GM06990 (cell line): ENCODE results near the gene CEND1.

Source experiments
- DNase-seq: peaks from one replicate; pipeline ENCODE4 v3.0.0-alpha.2; 2011; ENCODE audit not compliant: insufficient read length; ENCODE audit errors: extremely low read depth
- H3K27me3 ChIP-seq: replicated peaks from 2 replicates; pipeline ENCODE4 v1.6.0; 2011; ENCODE audit warnings: low read length; ENCODE audit not compliant: control insufficient read depth, insufficient read depth
- H3K36me3 ChIP-seq: 2 replicates; pipeline ENCODE4 v1.5.1; 2011; ENCODE audit warnings: low read length; ENCODE audit not compliant: control insufficient read depth, insufficient read depth
- H3K4me3 ChIP-seq: replicated peaks from 2 replicates; pipeline ENCODE4 v1.5.1; 2011; ENCODE audit warnings: low read depth, mild to moderate bottlenecking, control low read depth, low read length
- TF ChIP-seq, protein P1 (sequence below): IDR thresholded peaks from 2 replicates; pipeline ENCODE4 v1.5.1; 2011; ENCODE audit warnings: low read length, control low read depth, mild to moderate bottlenecking, inconsistent platforms; ENCODE audit not compliant: insufficient read depth, poor library complexity, severe bottlenecking

CEND1 gene

GRCh38 chr11:832529-833113 lies 42.7 kb upstream of the CEND1 start, which contains the start of gene CD151:
Gene CD151, plus strand, starts transcription at chr11:832952. Its CDS starts 3,118 bp downstream, at chr11:836070.
- TF ChIP-seq, protein P1, sequence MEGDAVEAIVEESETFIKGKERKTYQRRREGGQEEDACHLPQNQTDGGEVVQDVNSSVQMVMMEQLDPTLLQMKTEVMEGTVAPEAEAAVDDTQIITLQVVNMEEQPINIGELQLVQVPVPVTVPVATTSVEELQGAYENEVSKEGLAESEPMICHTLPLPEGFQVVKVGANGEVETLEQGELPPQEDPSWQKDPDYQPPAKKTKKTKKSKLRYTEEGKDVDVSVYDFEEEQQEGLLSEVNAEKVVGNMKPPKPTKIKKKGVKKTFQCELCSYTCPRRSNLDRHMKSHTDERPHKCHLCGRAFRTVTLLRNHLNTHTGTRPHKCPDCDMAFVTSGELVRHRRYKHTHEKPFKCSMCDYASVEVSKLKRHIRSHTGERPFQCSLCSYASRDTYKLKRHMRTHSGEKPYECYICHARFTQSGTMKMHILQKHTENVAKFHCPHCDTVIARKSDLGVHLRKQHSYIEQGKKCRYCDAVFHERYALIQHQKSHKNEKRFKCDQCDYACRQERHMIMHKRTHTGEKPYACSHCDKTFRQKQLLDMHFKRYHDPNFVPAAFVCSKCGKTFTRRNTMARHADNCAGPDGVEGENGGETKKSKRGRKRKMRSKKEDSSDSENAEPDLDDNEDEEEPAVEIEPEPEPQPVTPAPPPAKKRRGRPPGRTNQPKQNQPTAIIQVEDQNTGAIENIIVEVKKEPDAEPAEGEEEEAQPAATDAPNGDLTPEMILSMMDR: no peak
- peaks cover 1% of the 10 kb centered on the region for H3K27me3 ChIP-seq
- peak within 1 kb of the TSS; percentile 61 for H3K4me3 ChIP-seq
- DNase-seq: peak; percentile 65
- peaks cover 6% of the 10 kb centered on the region for H3K36me3 ChIP-seq

GRCh38 chr11:831961-832528 lies 42.2 kb upstream of the CEND1 start:
- H3K4me3 ChIP-seq: peak overlapping the region; percentile 50

DNA sequence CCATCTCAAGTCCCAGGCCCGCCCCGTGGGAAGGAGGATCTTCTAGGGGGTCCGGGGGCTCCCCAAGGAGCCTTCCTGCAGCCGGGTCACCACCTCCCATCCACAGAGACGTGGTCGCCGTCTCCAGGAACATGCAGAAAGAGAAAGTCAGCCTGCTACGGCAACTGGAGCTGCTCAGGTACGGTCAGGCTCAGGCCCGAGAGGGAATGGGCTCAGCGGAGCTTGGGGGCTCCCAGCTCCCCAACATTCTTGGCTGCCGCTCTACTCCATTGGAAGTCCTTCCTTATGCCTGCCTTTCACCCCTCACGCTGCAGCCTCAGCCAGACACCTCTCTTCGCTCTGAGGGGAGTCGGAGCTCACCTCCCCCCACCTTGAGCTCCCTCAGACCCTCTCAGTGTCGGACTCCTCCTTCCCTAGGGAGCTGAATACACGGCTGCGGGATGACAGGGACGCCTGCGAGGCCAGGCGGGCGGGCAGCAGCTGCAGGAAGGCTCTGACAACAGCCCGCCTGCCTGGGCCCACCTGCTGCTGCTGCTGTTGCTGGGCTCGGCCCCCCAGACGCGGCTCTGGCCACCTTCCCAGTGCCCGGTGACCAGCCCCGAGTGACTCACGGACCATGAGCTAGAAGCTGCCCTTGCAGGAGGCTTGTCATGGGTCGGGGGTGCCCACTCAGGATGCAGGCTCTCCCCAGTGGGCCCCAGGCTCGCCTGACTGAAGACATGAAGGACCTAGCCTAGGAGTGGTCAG lies 41.4 kb upstream of the CEND1 start:
- DNase-seq: no peak
- TF ChIP-seq, protein P1: no peak
- H3K27me3 ChIP-seq: peaks cover 1% of the 10 kb centered on the region
- no peak overlapping the region for H3K4me3 ChIP-seq
- H3K36me3 ChIP-seq: no peaks in the 10 kb centered on the region

More at GRCh38 chr11:831961-832528, 42.2 kb upstream of the CEND1 start:
- Histone ChIP-seq H3K36me3 (peaks cover 2% of the 10 kb centered on the region; the same call in 1 of the 2 replicates), H3K27me3 (peaks cover 1% of the 10 kb centered on the region)
- TF ChIP-seq, protein P1: no peak
- no peak for DNase-seq

DNA sequence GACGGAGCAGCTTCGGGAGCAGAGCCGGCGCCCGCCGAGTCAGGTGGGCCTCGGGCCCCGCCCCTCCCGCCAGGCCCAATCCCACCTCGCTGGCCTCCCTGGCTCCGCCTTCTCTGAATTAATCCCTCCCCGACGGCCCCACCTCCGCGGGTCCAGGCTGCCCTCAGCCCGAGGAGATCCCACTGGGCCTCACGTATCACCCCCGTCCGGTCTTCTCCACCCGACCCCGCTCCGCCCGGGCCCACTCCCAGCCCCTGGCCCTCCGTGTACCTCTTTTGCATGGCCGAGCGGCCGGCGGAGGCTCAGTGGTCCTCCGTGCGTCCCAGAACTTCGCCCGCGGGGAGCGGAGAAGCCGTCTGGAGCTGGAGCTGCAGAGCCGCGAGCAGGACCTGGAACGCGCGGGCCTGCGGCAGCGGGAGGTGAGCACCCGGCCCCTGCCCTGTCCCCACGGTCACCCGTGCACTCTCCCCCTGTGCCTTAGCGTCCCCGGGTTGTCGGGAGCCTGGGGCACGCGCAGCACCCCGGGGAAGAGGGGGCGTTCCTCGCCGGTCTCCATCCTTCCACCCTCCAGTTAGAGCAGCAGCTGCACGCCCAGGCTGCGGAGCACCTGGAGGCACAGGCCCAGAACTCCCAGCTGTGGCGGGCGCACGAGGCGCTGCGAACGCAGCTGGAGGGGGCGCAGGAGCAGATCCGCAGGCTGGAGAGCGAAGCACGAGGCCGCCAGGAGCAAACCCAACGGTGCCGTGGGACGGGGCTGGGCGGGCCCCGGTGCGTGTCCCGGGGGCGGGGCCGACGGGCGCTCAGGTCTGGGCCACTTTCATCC lies 40.6 kb upstream of the CEND1 start:
- H3K36me3 ChIP-seq: no peaks in the 10 kb centered on the region
- TF ChIP-seq, protein P1: no peak
- H3K4me3 ChIP-seq: peak overlapping the region; percentile 14
- peak; percentile 80 for DNase-seq
- peaks cover 1% of the 10 kb centered on the region for H3K27me3 ChIP-seq

- peak overlapping the region; percentile 14 for H3K4me3 ChIP-seq
- TF ChIP-seq, protein P1: no peak
- H3K36me3 ChIP-seq: no peaks in the 10 kb centered on the region
- H3K27me3 ChIP-seq: peaks cover 1% of the 10 kb centered on the region
- no peak for DNase-seq
Measured at GRCh38 chr11:829847-830294, 40.0 kb upstream of the CEND1 start.
